ENCODE measurements around the gene PRKAG2.

Gene PRKAG2

GRCh38 chr7:151723321-151723720 lies 153.6 kb downstream of the PRKAG2 start:
- no peaks in the 10 kb centered on the region for H3K36me3 ChIP-seq (ENCODE audit: control insufficient read depth, insufficient read depth, low read length)
- H3K4me3 ChIP-seq (replicated peaks; ENCODE audit: low read depth, low read length): no peak overlapping the region
- TF ChIP-seq CTCF (IDR thresholded peaks at IDR 0.05; ENCODE audit: insufficient read depth, low read length, poor library complexity, severe bottlenecking): no peak
- H3K27me3 ChIP-seq (replicated peaks; ENCODE audit: control insufficient read depth, insufficient read depth, low read length): no peaks in the 10 kb centered on the region
- DNase-seq (ENCODE audit: extremely low read depth, insufficient read length): no peak

GRCh38 chr7:151722533-151722932 lies 154.4 kb downstream of the PRKAG2 start:
- Histone ChIP-seq H3K27me3 (replicated peaks; ENCODE audit: control insufficient read depth, insufficient read depth, low read length) (no peaks in the 10 kb centered on the region), H3K36me3 (ENCODE audit: control insufficient read depth, insufficient read depth, low read length) (no peaks in the 10 kb centered on the region), H3K4me3 (replicated peaks; ENCODE audit: low read depth, low read length) (no peak overlapping the region)
- no peak for TF ChIP-seq CTCF (IDR thresholded peaks at IDR 0.05; ENCODE audit: insufficient read depth, low read length, poor library complexity, severe bottlenecking)
- DNase-seq (ENCODE audit: extremely low read depth, insufficient read length): no peak

- DNase-seq (ENCODE audit: extremely low read depth, insufficient read length): no peak
- TF ChIP-seq CTCF (IDR thresholded peaks at IDR 0.05; ENCODE audit: insufficient read depth, low read length, poor library complexity, severe bottlenecking): no peak
- Histone ChIP-seq H3K36me3 (ENCODE audit: control insufficient read depth, insufficient read depth, low read length) (no peaks in the 10 kb centered on the region), H3K27me3 (replicated peaks; ENCODE audit: control insufficient read depth, insufficient read depth, low read length) (no peaks in the 10 kb centered on the region), H3K4me3 (replicated peaks; ENCODE audit: low read depth, low read length) (no peak overlapping the region)
These were observed 155.2 kb downstream of the PRKAG2 start for GRCh38 chr7:151721694-151722093.

GRCh38 chr7:151721236-151721635 lies 155.7 kb downstream of the PRKAG2 start:
- Histone ChIP-seq H3K36me3 (ENCODE audit: control insufficient read depth, insufficient read depth, low read length) (no peaks in the 10 kb centered on the region), H3K4me3 (replicated peaks; ENCODE audit: low read depth, low read length) (no peak overlapping the region), H3K27me3 (replicated peaks; ENCODE audit: control insufficient read depth, insufficient read depth, low read length) (no peaks in the 10 kb centered on the region)
- DNase-seq (ENCODE audit: extremely low read depth, insufficient read length): no peak
- TF ChIP-seq CTCF (IDR thresholded peaks at IDR 0.05; ENCODE audit: insufficient read depth, low read length, poor library complexity, severe bottlenecking): no peak

GRCh38 chr7:151720280-151720679 lies 156.6 kb downstream of the PRKAG2 start:
- DNase-seq (ENCODE audit: extremely low read depth, insufficient read length): no peak
- Histone ChIP-seq H3K4me3 (replicated peaks; ENCODE audit: low read depth, low read length) (no peak overlapping the region), H3K27me3 (replicated peaks; ENCODE audit: control insufficient read depth, insufficient read depth, low read length) (no peaks in the 10 kb centered on the region), H3K36me3 (ENCODE audit: control insufficient read depth, insufficient read depth, low read length) (no peaks in the 10 kb centered on the region)
- no peak for TF ChIP-seq CTCF (IDR thresholded peaks at IDR 0.05; ENCODE audit: insufficient read depth, low read length, poor library complexity, severe bottlenecking)

- no peak overlapping the region for H3K4me3 ChIP-seq (replicated peaks; ENCODE audit: low read depth, low read length)
- TF ChIP-seq CTCF (IDR thresholded peaks at IDR 0.05; ENCODE audit: insufficient read depth, low read length, poor library complexity, severe bottlenecking): no peak
- DNase-seq (ENCODE audit: extremely low read depth, insufficient read length): no peak
- H3K36me3 ChIP-seq (ENCODE audit: control insufficient read depth, insufficient read depth, low read length): no peaks in the 10 kb centered on the region
- H3K27me3 ChIP-seq (replicated peaks; ENCODE audit: control insufficient read depth, insufficient read depth, low read length): no peaks in the 10 kb centered on the region
These were observed 157.0 kb downstream of the PRKAG2 start for GRCh38 chr7:151719897-151720242.
